GM12878 (cell line): ENCODE results near the gene INSIG1. TPM values are rescaled to one million over a fixed set of nuclear protein-coding genes. Genes with fewer than 3 reads are reported as not detected.

Source experiments
- ATAC-seq: fragments of 200-7000 bp; cut with Tn5 transposase; 3 replicates; pipeline ENCODE4 v1.9.1; 2020; ENCODE audit warnings: mild to moderate bottlenecking, moderate library complexity
- BruUV-seq: library from RNA; stranded (reverse); fragments of 400-500 nt; replicated peaks from 2 replicates; lab custom pipeline; 2021; lab: Mats Ljungman, UMichigan
- CTCF ChIA-PET: fragments of 300-600 bp; sonication (Branson Sonifier 250); formaldehyde crosslinking; extraction: SDS; loops from one replicate; lab custom pipeline; 2021; ENCODE audit warnings: inconsistent platforms; lab: Yijun Ruan, JAX
- POLR2A ChIA-PET: fragments of 350-600 bp; formaldehyde crosslinking; extraction: SDS; loops from one replicate; lab custom pipeline; 2021; ENCODE audit warnings: inconsistent platforms; lab: Charles Lee
- RAD21 ChIA-PET: fragments of 300-600 bp; sonication (Branson Sonifier 250); formaldehyde crosslinking; loops from one replicate; lab custom pipeline; 2023; ENCODE audit warnings: antibody characterized with exemption; ENCODE audit not compliant: unreplicated experiment; lab: Charles Lee
- SMC1A ChIA-PET: fragments of 300-600 bp; sonication (Branson Sonifier 250); formaldehyde crosslinking; loops from one replicate; lab custom pipeline; 2023; ENCODE audit not compliant: unreplicated experiment, uncharacterized antibody; lab: Charles Lee
- DNase-seq: peaks from one replicate; pipeline ENCODE4 v3.0.0-alpha.2; 2011; ENCODE audit warnings: low read depth, low spot score
- FAIRE-seq: peaks from 3 replicates; lab custom pipeline; 2011; peaks lifted over from hg19 to GRCh38; lab: Jason Lieb, UNC
- H2AFZ ChIP-seq: 2 replicates; pipeline ENCODE4 v1.6.0; 2011; ENCODE audit warnings: low read depth, low read length, control low read depth; ENCODE audit not compliant: control insufficient read depth
- H3K27ac ChIP-seq: 2 replicates; pipeline ENCODE4 v1.5.1; 2011; ENCODE audit warnings: control low read depth; ENCODE audit not compliant: control insufficient read depth, insufficient read depth
- H3K27me3 ChIP-seq, 2 experiments: replicated peaks in 1 of 2; 2 replicates each; pipeline versions ENCODE4 v1.6.0 to v1.6.1; 2011; ENCODE audit warnings: low read length in 1 of 2; ENCODE audit not compliant: control insufficient read depth in 2 of 2, insufficient read depth in 2 of 2
- H3K36me3 ChIP-seq, 2 experiments: 2 replicates each; pipeline ENCODE4 v1.5.1; 2011; ENCODE audit warnings: low read length in 1 of 2; ENCODE audit not compliant: control insufficient read depth in 2 of 2, insufficient read depth in 2 of 2
- H3K4me1 ChIP-seq: 2 replicates; pipeline ENCODE4 v1.6.1; 2011; ENCODE audit warnings: mild to moderate bottlenecking, low read length, moderate library complexity, mixed read lengths; ENCODE audit not compliant: control insufficient read depth, insufficient read depth
- H3K4me2 ChIP-seq: 2 replicates; pipeline ENCODE4 v1.6.0; 2011; ENCODE audit warnings: control low read depth; ENCODE audit not compliant: control insufficient read depth, insufficient read depth
- H3K4me3 ChIP-seq: fragments of 200-600 bp; sonication (generic); 2 replicates; pipeline ENCODE4 v1.5.1; 2016
- H3K79me2 ChIP-seq: 2 replicates; pipeline ENCODE4 v1.6.0; 2011; ENCODE audit warnings: low read length; ENCODE audit not compliant: control insufficient read depth, insufficient read depth
- H3K9ac ChIP-seq: 2 replicates; pipeline ENCODE4 v1.8.0; 2011; ENCODE audit warnings: low read length, control low read depth, mixed read lengths; ENCODE audit not compliant: control insufficient read depth, insufficient read depth
- H3K9me3 ChIP-seq: replicated peaks from 3 replicates; pipeline ENCODE4 v1.5.1; 2011; ENCODE audit warnings: mild to moderate bottlenecking, low read length; ENCODE audit not compliant: control insufficient read depth, insufficient read depth
- H4K20me1 ChIP-seq: 2 replicates; pipeline ENCODE4 v1.6.0; 2011; ENCODE audit not compliant: control insufficient read depth, insufficient read depth
- CBX3 ChIP-seq: fragments of 200-600 bp; sonication (generic); IDR thresholded peaks from 2 replicates; pipeline ENCODE4 v1.6.1; 2016; ENCODE audit warnings: low read depth, borderline replicate concordance
- JUNB ChIP-seq: IDR thresholded peaks from 2 replicates; pipeline ENCODE4 v1.6.1; 2016; ENCODE audit warnings: antibody characterized with exemption, mild to moderate bottlenecking
- KAT2A ChIP-seq: conservative IDR thresholded peaks from 2 replicates; pipeline ENCODE4 v1.6.1; 2011; ENCODE audit warnings: low read depth, low read length; ENCODE audit not compliant: control insufficient read depth
- LARP7 ChIP-seq: fragments of 450-650 bp; IDR thresholded peaks from 2 replicates; pipeline ENCODE4 v1.6.1; 2017; ENCODE audit warnings: mild to moderate bottlenecking
- MEF2B ChIP-seq: fragments of 450-650 bp; IDR thresholded peaks from 2 replicates; pipeline ENCODE4 v1.6.1; 2018; ENCODE audit warnings: mild to moderate bottlenecking, moderate library complexity; ENCODE audit not compliant: partially characterized antibody, poor library complexity, severe bottlenecking
- RB1 ChIP-seq: fragments of 450-650 bp; formaldehyde crosslinking; IDR thresholded peaks from 2 replicates; pipeline ENCODE4 v1.6.1; 2017; ENCODE audit warnings: mild to moderate bottlenecking, borderline replicate concordance
- STAT1 ChIP-seq: fragments of 450-650 bp; conservative IDR thresholded peaks from 2 replicates; pipeline ENCODE4 v1.6.1; 2014; ENCODE audit warnings: antibody characterized with exemption, mild to moderate bottlenecking
- WGBS: methylation state at CpG from one replicate; pipeline ENCODE4 v1.1.6; 2016; ENCODE audit warnings: low lambda C conversion rate; ENCODE audit not compliant: insufficient replicate concordance, insufficient coverage; ENCODE audit errors: missing lambda C conversion rate; 5-methylcytosine and 5-hydroxymethylcytosine counted together
- in situ Hi-C: fragments of 300-500 bp; cut with MboI; formaldehyde crosslinking; loops from 9 replicates; pipeline ENCODE4 v1.14.3; 2018; ENCODE audit warnings: mixed read lengths
- intact Hi-C: fragments of 100-400 bp; cut with micrococcal nuclease; formaldehyde crosslinking; loops from one replicate; pipeline ENCODE4 v1.14.2; 2022; ENCODE audit not compliant: unreplicated experiment
- polyA plus RNA-seq, 11 experiments: library from polyadenylated mRNA; depleted of rRNA in 4 of 11; unstranded in 6 of 11; stranded (reverse) in 5 of 11; fragments of >200 nt; fragmentation: Nextera tagmentation in 4 of 11; fragmentation: Illumina TruSeq in 1 of 11; extraction: Ambion mirVana in 4 of 11; extraction: Trizol in 1 of 11; gene quantifications; 1 replicate in 1 of 11; 2 replicates in 10 of 11; pipeline versions ENCODE4 v1.2.1 to v1.2.3, GENCODE V29; 2011 to 2016; ENCODE audit warnings: inconsistent platforms in 2 of 11, missing spikeins in 2 of 11, low read depth in 1 of 11
- total RNA-seq, 4 experiments: library from RNA; depleted of rRNA in 3 of 4; stranded (reverse); fragments of >200 nt in 3 of 4; fragmentation: Illumina TruSeq in 1 of 4; extraction: Trizol in 1 of 4; gene quantifications; 2 replicates each; pipeline versions ENCODE4 v1.2.1 to v1.2.3, GENCODE V29; 2013 to 2021

INSIG1 gene
- total and polyA plus RNA-seq, 10 of the 15 experiments (the other 5 are each of a cell fraction or from before 2014, with no cell fraction given) = 29.6 to 168 (median 91.1) TPM

GRCh38 chr7:155284496-155285274 is 13.0 kb upstream of the INSIG1 start:
- no peak for FAIRE-seq
- H3K9me3 ChIP-seq = no peaks in the 10 kb centered on the region; the same call in 2 of the 3 replicates
- RAD21 ChIA-PET = interaction anchor here (1.1 to 1.3 kb wide), 2 partner anchors 12 to 14 kb away, joined by 3 read pairs; no protein-coding TSS in a partner anchor
- H3K27me3 ChIP-seq = no peaks in the 10 kb centered on the region; a peak in 1 of 4 replicates
- no peak for ATAC-seq
- WGBS = 69% methylated on average over 10 of the region's 10 CpGs
- in situ Hi-C loops (no loop called here), intact Hi-C loops (loop anchor here (5.0 kb wide), 1 partner anchor 77 kb away; no protein-coding TSS in a partner anchor)
- H3K9ac ChIP-seq = no peak overlapping the region
- CTCF ChIA-PET = interaction anchor here (1.0 to 1.3 kb wide), 4 partner anchors 12 to 362 kb away, joined by 3 read pairs; no protein-coding TSS in a partner anchor
- DNase-seq = no peak
- TF ChIP-seq LARP7 = peak; percentile 7; the same call in 1 of the 2 replicates
- no peak for TF ChIP-seq MEF2B
- H3K4me3 ChIP-seq = no peak overlapping the region
- H3K4me1 ChIP-seq = peaks cover 24% of the 10 kb centered on the region
- H3K4me2 ChIP-seq = no peak overlapping the region
- H4K20me1 ChIP-seq = no peaks in the 10 kb centered on the region
- BruUV-seq = no TSS peak
- no peaks in the 10 kb centered on the region for H3K36me3 ChIP-seq
- no peak overlapping the region for H3K27ac ChIP-seq
- SMC1A ChIA-PET = interaction anchor here (0.7 to 2.2 kb wide), 4 partner anchors 9 to 372 kb away, joined by 3 to 5 read pairs (median 3); partner anchors contain the start of gene INSIG1
- no peaks in the 10 kb centered on the region for H3K79me2 ChIP-seq
- POLR2A ChIA-PET = no interaction called here
- no peak overlapping the region for H2AFZ ChIP-seq

DNA sequence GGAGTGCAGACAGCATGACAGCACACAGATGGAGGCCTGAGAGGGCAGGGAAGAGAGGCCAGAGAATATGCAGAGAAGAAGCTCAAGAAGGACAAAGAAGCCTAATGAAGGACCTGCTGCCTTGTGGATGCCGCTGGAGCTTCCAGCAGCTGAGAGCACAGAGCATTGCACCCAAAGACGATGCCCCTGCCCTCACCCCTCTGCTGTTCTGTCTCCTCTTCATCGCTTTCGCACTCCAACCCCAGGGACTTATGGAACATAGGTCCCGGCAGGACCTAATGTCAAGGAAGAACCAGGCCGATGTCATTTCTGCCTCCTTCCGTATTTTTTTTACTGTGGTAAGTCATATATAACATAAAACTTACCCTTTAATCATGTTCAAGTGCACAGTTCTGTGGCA is 12.3 kb upstream of the INSIG1 start:
- Histone ChIP-seq H3K79me2 (no peaks in the 10 kb centered on the region), H4K20me1 (no peaks in the 10 kb centered on the region), H3K9me3 (no peaks in the 10 kb centered on the region; the same call in 2 of the 3 replicates), H3K9ac (no peak overlapping the region), H3K4me3 (no peak overlapping the region), H3K4me2 (0 out of 2 replicates have a peak overlapping the region, but pooled peaks have one; percentile 22), H2AFZ (no peak overlapping the region; the same call in none of the 2 replicates), H3K36me3 (no peaks in the 10 kb centered on the region), H3K27me3 (no peaks in the 10 kb centered on the region; a peak in 1 of 4 replicates), H3K4me1 (peaks cover 24% of the 10 kb centered on the region), H3K27ac (no peak overlapping the region)
- ChIA-PET RAD21 (interaction anchor here (1.3 kb wide), 1 partner anchor 13 kb away, joined by 3 read pairs; no protein-coding TSS in a partner anchor), CTCF (interaction anchor here (0.6 kb wide), 1 partner anchor 114 kb away, joined by 3 read pairs; no protein-coding TSS in a partner anchor), SMC1A (interaction anchor here (1.8 to 2.2 kb wide), 2 partner anchors 8 to 16 kb away, joined by 3 to 5 read pairs; no protein-coding TSS in a partner anchor), POLR2A (no interaction called here)
- ATAC-seq (no peak), FAIRE-seq (no peak), DNase-seq (no peak)
- intact Hi-C loops (no loop called here), in situ Hi-C loops (no loop called here)
- no TSS peak for BruUV-seq
- TF ChIP-seq STAT1 (no peak), RB1 (no peak), KAT2A (no peak), CBX3 (no peak), JUNB (no peak), MEF2B (no peak)
- WGBS = 49% methylated on average over 7 of the region's 7 CpGs
